Endothelial cell of umbilical vein (primary cell): ENCODE measurements around the gene RND1. TPM values are rescaled to one million over a fixed set of nuclear protein-coding genes. Genes with fewer than 3 reads are reported as not detected.

Experiments
- BruUV-seq: library from RNA; stranded (reverse); fragments of 400-500 nt; replicated peaks from 2 replicates; lab custom pipeline; 2021; lab: Mats Ljungman, UMichigan
- CTCF ChIA-PET: fragments of 300-600, 350-600 bp; sonication (Branson Sonifier 250); formaldehyde crosslinking; loops from one replicate; lab custom pipeline; 2021; ENCODE audit warnings: antibody characterized with exemption, inconsistent platforms; lab: Charles Lee
- POLR2A ChIA-PET: fragments of 300-600, 350-600 bp; sonication (Branson Sonifier 250); formaldehyde crosslinking; loops from one replicate; lab custom pipeline; 2021; ENCODE audit warnings: antibody characterized with exemption, inconsistent platforms; lab: Charles Lee
- DNase-seq: peaks from one replicate; pipeline ENCODE4 v3.0.0-alpha.2; 2011; ENCODE audit warnings: low read depth, low spot score
- FAIRE-seq: peaks from 2 replicates; lab custom pipeline; 2011; peaks lifted over from hg19 to GRCh38; lab: Jason Lieb, UNC
- H2AFZ ChIP-seq: 2 replicates; pipeline ENCODE4 v1.6.0; 2012; ENCODE audit warnings: low read depth, low read length, control low read depth, inconsistent platforms
- H3K27ac ChIP-seq: 2 replicates; pipeline ENCODE4 v1.5.1; 2011; ENCODE audit warnings: low read depth, mild to moderate bottlenecking, control low read depth, low read length, moderate library complexity; ENCODE audit not compliant: insufficient read depth
- H3K27me3 ChIP-seq, 2 experiments: 2 replicates each; pipeline versions ENCODE4 v1.6.0 to v1.6.1; 2011; ENCODE audit warnings: low read length in 2 of 2, mixed read lengths in 1 of 2; ENCODE audit not compliant: control insufficient read depth in 2 of 2, insufficient read depth in 2 of 2
- H3K36me3 ChIP-seq, 2 experiments: 2 replicates in 1 of 2; 3 replicates in 1 of 2; pipeline ENCODE4 v1.5.1; 2011; ENCODE audit warnings: low read length in 2 of 2, mild to moderate bottlenecking in 1 of 2, moderate library complexity in 1 of 2; ENCODE audit not compliant: control insufficient read depth in 2 of 2, insufficient read depth in 2 of 2; ENCODE audit errors: extremely low read depth in 1 of 2
- H3K4me1 ChIP-seq: 3 replicates; pipeline ENCODE4 v1.5.1; 2011; ENCODE audit warnings: mild to moderate bottlenecking, low read length; ENCODE audit not compliant: control insufficient read depth, insufficient read depth; ENCODE audit errors: extremely low read depth
- H3K4me2 ChIP-seq: 2 replicates; pipeline ENCODE4 v1.6.1; 2011; ENCODE audit warnings: low read length, control low read depth, mixed read lengths; ENCODE audit not compliant: insufficient read depth
- H3K4me3 ChIP-seq, 3 experiments: fragments of 200-600 bp in 1 of 3; sonication (generic), shearing (Covaris generic) in 1 of 3; replicated peaks in 1 of 3; 2 replicates each; pipeline ENCODE4 v1.5.1; 2011 to 2016; ENCODE audit warnings: control low read depth in 3 of 3, low read length in 3 of 3, mild to moderate bottlenecking in 2 of 3, inconsistent platforms in 1 of 3, low read depth in 1 of 3, moderate library complexity in 1 of 3; ENCODE audit not compliant: insufficient read depth in 1 of 3
- H3K79me2 ChIP-seq: 2 replicates; pipeline ENCODE4 v1.6.0; 2012; ENCODE audit warnings: low read length, inconsistent platforms; ENCODE audit not compliant: control insufficient read depth, insufficient read depth
- H3K9ac ChIP-seq: replicated peaks from 2 replicates; pipeline ENCODE3; 2011; ENCODE audit warnings: low read length, control low read depth; ENCODE audit not compliant: insufficient read depth; ENCODE audit errors: extremely low read depth
- H3K9me1 ChIP-seq: replicated peaks from 3 replicates; pipeline ENCODE4 v1.6.0; 2011; ENCODE audit warnings: mild to moderate bottlenecking, low read length; ENCODE audit not compliant: control insufficient read depth, insufficient read depth; ENCODE audit errors: extremely low read depth
- H3K9me3 ChIP-seq: replicated peaks from 2 replicates; pipeline ENCODE4 v1.5.1; 2012; ENCODE audit warnings: low read length, inconsistent platforms; ENCODE audit not compliant: control insufficient read depth, insufficient read depth
- H4K20me1 ChIP-seq: replicated peaks from 2 replicates; pipeline ENCODE3; 2011; ENCODE audit warnings: mild to moderate bottlenecking, low read length; ENCODE audit not compliant: control insufficient read depth, insufficient read depth; ENCODE audit errors: extremely low read depth
- CTCF ChIP-seq, 2 donors: IDR thresholded peaks; 1 replicate in 1 of 2; 2 replicates in 1 of 2; pipeline ENCODE4 v1.5.1; 2011; ENCODE audit warnings: low read length in 2 of 2, mild to moderate bottlenecking in 2 of 2, moderate library complexity in 2 of 2, control low read depth in 1 of 2, inconsistent platforms in 1 of 2, low read depth in 1 of 2; ENCODE audit not compliant: insufficient read depth in 1 of 2; ENCODE audit errors: extremely low read depth in 1 of 2
- EZH2 ChIP-seq: IDR thresholded peaks from 2 replicates; pipeline ENCODE4 v1.6.1; 2012; ENCODE audit warnings: borderline replicate concordance, low read depth, mild to moderate bottlenecking, moderate library complexity, low read length, inconsistent platforms; ENCODE audit not compliant: severe bottlenecking
- FOS ChIP-seq: IDR thresholded peaks from 2 replicates; pipeline ENCODE4 v1.6.1; 2011; ENCODE audit warnings: mild to moderate bottlenecking, low read length, moderate library complexity, borderline replicate concordance; ENCODE audit not compliant: insufficient read depth
- GATA2 ChIP-seq: IDR thresholded peaks from 2 replicates; pipeline ENCODE4 v1.7.0; 2011; ENCODE audit warnings: low read depth, mild to moderate bottlenecking, moderate library complexity, mixed read lengths, low read length; ENCODE audit not compliant: insufficient read length, insufficient read depth
- JUN ChIP-seq: IDR thresholded peaks from 2 replicates; pipeline ENCODE4 v1.6.1; 2011; ENCODE audit warnings: borderline replicate concordance, low read depth; ENCODE audit not compliant: insufficient read length, insufficient read depth
- MYC ChIP-seq: IDR thresholded peaks from one replicate; pipeline ENCODE4 v1.6.1; 2011; ENCODE audit warnings: mild to moderate bottlenecking, low read depth, low read length
- POLR2A ChIP-seq: IDR thresholded peaks from 2 replicates; pipeline ENCODE4 v1.6.1; 2012; ENCODE audit warnings: low read depth, mild to moderate bottlenecking, control low read depth, low read length
- POLR2AphosphoS5 ChIP-seq: IDR thresholded peaks from 2 replicates; pipeline ENCODE4 v1.6.1; 2012; ENCODE audit warnings: low read depth, mild to moderate bottlenecking, control low read depth, low read length, moderate library complexity; ENCODE audit not compliant: insufficient read depth
- dilution Hi-C: fragments of 300-500 bp; cut with MboI; formaldehyde crosslinking; loops from one replicate; pipeline ENCODE4 v1.15.0; 2019; ENCODE audit warnings: low sequenced_read_pairs; ENCODE audit not compliant: extremely low pct_ligation_motif_present
- intact Hi-C: fragments of 100-400 bp; cut with micrococcal nuclease; formaldehyde crosslinking; loops from one replicate; pipeline ENCODE4 v1.10.0; 2022
- polyA plus RNA-seq, 4 experiments: library from polyadenylated mRNA; depleted of rRNA in 3 of 4; stranded (reverse) in 3 of 4; unstranded in 1 of 4; fragments of >200 nt; gene quantifications; 2 replicates each; pipeline versions ENCODE4 v1.2.1 to v1.2.3, GENCODE V29; 2011 to 2012; ENCODE audit warnings: missing spikeins in 1 of 4
- total RNA-seq: library from RNA; stranded (reverse); gene quantifications from 2 replicates; pipeline ENCODE4 v1.2.3, GENCODE V29; 2021
- TF ChIP-seq, protein P1 (sequence below): IDR thresholded peaks from 2 replicates; pipeline ENCODE4 v1.6.1; 2011; ENCODE audit not compliant: insufficient read depth, insufficient read length

RND1 gene
- total and polyA plus RNA-seq, 2 donors (not counting 3 experiments of a cell fraction or from before 2014, with no cell fraction given), result 4.0 to 9.9 TPM

DNA sequence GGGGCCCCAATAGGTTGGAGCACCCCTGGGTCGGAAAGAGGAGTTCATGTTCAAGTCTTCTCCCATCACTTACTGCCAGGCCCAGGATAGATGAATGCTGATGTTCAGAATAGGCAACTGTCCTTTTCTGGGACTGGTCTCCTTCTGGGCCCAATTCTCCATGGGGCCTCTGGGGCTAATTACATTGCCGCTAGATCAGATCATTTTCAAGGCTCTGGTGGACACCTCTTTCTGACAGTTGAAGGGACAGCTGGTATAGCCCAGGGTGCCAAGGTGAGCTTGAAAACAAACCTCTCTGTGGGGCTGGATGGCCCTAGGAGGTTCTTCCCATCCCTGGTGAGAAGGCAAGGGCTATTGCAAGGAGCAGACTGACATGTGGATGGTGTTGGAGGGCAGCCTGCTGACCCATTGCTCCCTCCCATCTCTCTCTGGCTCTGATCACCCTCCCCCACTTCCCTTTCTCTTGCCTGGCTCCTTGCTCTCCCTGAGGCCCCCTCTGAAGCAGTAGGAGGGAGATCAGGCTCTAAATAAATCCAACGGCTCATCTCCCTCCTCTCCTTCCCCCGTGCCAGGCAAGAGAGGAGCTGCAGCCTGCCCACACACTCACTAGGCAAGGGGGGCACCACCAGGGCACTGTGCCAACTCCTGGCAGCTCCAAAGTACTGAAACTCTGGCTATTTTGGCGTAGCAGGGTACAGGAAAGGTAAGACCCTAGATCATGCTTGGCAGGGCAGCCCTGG lies 45.5 kb downstream of the RND1 start:
- H3K27ac ChIP-seq, result no peak overlapping the region
- dilution Hi-C loops (no loop called here), intact Hi-C loops (no loop called here)
- no peaks in the 10 kb centered on the region for H3K9me3 ChIP-seq
- H3K9ac ChIP-seq, result no peak overlapping the region
- no peak for DNase-seq
- H3K4me1 ChIP-seq, result peaks cover 13% of the 10 kb centered on the region
- BruUV-seq, result no TSS peak
- FAIRE-seq, result no peak
- no peak overlapping the region for H3K4me2 ChIP-seq
- H3K36me3 ChIP-seq, result peaks cover 0 to 16% of the 10 kb centered on the region in 2 experiments
- CTCF ChIA-PET, result interaction anchor here (1.4 kb wide), 1 partner anchor 33 kb away, joined by 3 read pairs; no protein-coding TSS in a partner anchor
- H2AFZ ChIP-seq, result no peak overlapping the region
- H3K4me3 ChIP-seq, result no peak overlapping the region
- POLR2A ChIA-PET, result no interaction called here
- H3K9me1 ChIP-seq, result no peaks in the 10 kb centered on the region
- no peaks in the 10 kb centered on the region for H3K27me3 ChIP-seq
- no peaks in the 10 kb centered on the region for H3K79me2 ChIP-seq
- no peaks in the 10 kb centered on the region for H4K20me1 ChIP-seq
- TF ChIP-seq MYC (no peak), CTCF (IDR thresholded peaks at IDR 0.05; ENCODE audit: extremely low read depth in 1 of 2, insufficient read depth in 1 of 2, low read depth in 1 of 2, low read length in 2 of 2) (no peak), GATA2 (no peak), JUN (no peak), FOS (no peak), EZH2 (no peak), POLR2A (no peak), POLR2AphosphoS5 (no peak)
- TF ChIP-seq, protein P1, sequence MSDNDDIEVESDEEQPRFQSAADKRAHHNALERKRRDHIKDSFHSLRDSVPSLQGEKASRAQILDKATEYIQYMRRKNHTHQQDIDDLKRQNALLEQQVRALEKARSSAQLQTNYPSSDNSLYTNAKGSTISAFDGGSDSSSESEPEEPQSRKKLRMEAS, result no peak
